ENCODE measurements around the gene CFAP410.

Gene CFAP410

GRCh38 chr21:44334329-44335030 is 4.7 kb downstream of the CFAP410 start:
- TF ChIP-seq ZNF274 (IDR thresholded peaks at IDR 0.05; ENCODE audit: low read depth, low read length): no peak

GRCh38 chr21:44333509-44334328 is 5.5 kb downstream of the CFAP410 start:
- no peak for TF ChIP-seq ZNF274 (IDR thresholded peaks at IDR 0.05; ENCODE audit: low read depth, low read length)
- no peak overlapping the region for H3K4me3 ChIP-seq (ENCODE audit: low read length)

More at GRCh38 chr21:44334329-44335030, 4.7 kb downstream of the CFAP410 start:
- H3K4me3 ChIP-seq (ENCODE audit: low read length): no peak overlapping the region

GRCh38 chr21:44332965-44333364 is 6.2 kb downstream of the CFAP410 start:
- no peak for TF ChIP-seq ZNF274 (IDR thresholded peaks at IDR 0.05; ENCODE audit: low read depth, low read length)
- H3K4me3 ChIP-seq (ENCODE audit: low read length): no peak overlapping the region

GRCh38 chr21:44332383-44332782 is 6.8 kb downstream of the CFAP410 start:
- no peak for TF ChIP-seq ZNF274 (IDR thresholded peaks at IDR 0.05; ENCODE audit: low read depth, low read length)
- no peak overlapping the region for H3K4me3 ChIP-seq (ENCODE audit: low read length)

GRCh38 chr21:44331650-44332307 is 7.4 kb downstream of the CFAP410 start:
- no peak overlapping the region for H3K4me3 ChIP-seq (ENCODE audit: low read length)
- no peak for TF ChIP-seq ZNF274 (IDR thresholded peaks at IDR 0.05; ENCODE audit: low read depth, low read length)

GRCh38 chr21:44331209-44331608 is 8.0 kb downstream of the CFAP410 start:
- no peak overlapping the region for H3K4me3 ChIP-seq (ENCODE audit: low read length)
- TF ChIP-seq ZNF274 (IDR thresholded peaks at IDR 0.05; ENCODE audit: low read depth, low read length): no peak

GRCh38 chr21:44330698-44331097 is 8.5 kb downstream of the CFAP410 start:
- no peak for TF ChIP-seq ZNF274 (IDR thresholded peaks at IDR 0.05; ENCODE audit: low read depth, low read length)
- H3K4me3 ChIP-seq (ENCODE audit: low read length): no peak overlapping the region

- no peak overlapping the region for H3K4me3 ChIP-seq (ENCODE audit: low read length)
- no peak for TF ChIP-seq ZNF274 (IDR thresholded peaks at IDR 0.05; ENCODE audit: low read depth, low read length)
These were observed 9.1 kb downstream of the CFAP410 start for GRCh38 chr21:44329971-44330681.

GRCh38 chr21:44329086-44329889 is 9.9 kb downstream of the CFAP410 start:
- no peak for TF ChIP-seq ZNF274 (IDR thresholded peaks at IDR 0.05; ENCODE audit: low read depth, low read length)

GRCh38 chr21:44328242-44328895 is 10.8 kb downstream of the CFAP410 start:
- TF ChIP-seq ZNF274 (IDR thresholded peaks at IDR 0.05; ENCODE audit: low read depth, low read length): no peak
- no peak overlapping the region for H3K4me3 ChIP-seq (ENCODE audit: low read length)

More at GRCh38 chr21:44329086-44329889, 9.9 kb downstream of the CFAP410 start:
- no peak overlapping the region for H3K4me3 ChIP-seq (ENCODE audit: low read length)

GRCh38 chr21:44327603-44327974 is 11.6 kb downstream of the CFAP410 start:
- no peak for TF ChIP-seq ZNF274 (IDR thresholded peaks at IDR 0.05; ENCODE audit: low read depth, low read length)
- H3K4me3 ChIP-seq (ENCODE audit: low read length): no peak overlapping the region

- H3K4me3 ChIP-seq (ENCODE audit: low read length): no peak overlapping the region
- TF ChIP-seq ZNF274 (IDR thresholded peaks at IDR 0.05; ENCODE audit: low read depth, low read length): no peak
These were observed 12.2 kb downstream of the CFAP410 start for GRCh38 chr21:44326716-44327602.
